ENCODE results near the gene FAM227B. TPM values are rescaled to one million over a fixed set of nuclear protein-coding genes. Genes with fewer than 3 reads are reported as not detected.

The FAM227B gene
- total and polyA plus RNA-seq, 2 of the 13 experiments (the other 11 are each of a cell fraction or from before 2014, with no cell fraction given) = 1.9 to 2.6 TPM

- CTCF ChIA-PET (ENCODE audit: low intra/inter-chr PET ratio, low total read pairs) = no interaction called here
- Histone ChIP-seq H3K36me3 (replicated peaks in 1 of 2; ENCODE audit: control insufficient read depth in 1 of 2, insufficient read depth in 2 of 2, low read length in 2 of 2) (no peaks in the 10 kb centered on the region), H2AFZ (ENCODE audit: low read length) (no peak overlapping the region), H3K27ac (ENCODE audit: extremely low read length, insufficient read depth, low read length) (no peak overlapping the region), H4K20me1 (ENCODE audit: insufficient read depth, low read length) (no peaks in the 10 kb centered on the region), H3K4me1 (ENCODE audit: insufficient read depth, low read length) (no peaks in the 10 kb centered on the region), H3K4me2 (ENCODE audit: low read depth, low read length) (no peak overlapping the region), H3K79me2 (ENCODE audit: insufficient read depth, low read length) (no peaks in the 10 kb centered on the region), H3K4me3 (replicated peaks in 1 of 3; ENCODE audit: insufficient read depth in 1 of 3, low read depth in 2 of 3, low read length in 3 of 3) (no peak overlapping the region), H3K9me3 (ENCODE audit: low read length) (no peaks in the 10 kb centered on the region), H3K27me3 (ENCODE audit: control insufficient read depth in 1 of 2, insufficient read depth in 2 of 2, low read length in 2 of 2) (no peaks in the 10 kb centered on the region), H3K9ac (ENCODE audit: insufficient read depth, low read depth, low read length) (no peak overlapping the region)
- POLR2A ChIA-PET = no interaction called here
- ATAC-seq (no peak), DNase-seq (ENCODE audit: low spot score) (no peak), FAIRE-seq (no peak)
- BruUV-seq (replicated peaks) = no TSS peak
- TF ChIP-seq PITX1 (CRISPR knock-in tag; IDR thresholded peaks at IDR 0.05) (no peak), ZBTB46 (CRISPR knock-in tag; IDR thresholded peaks at IDR 0.05; ENCODE audit: borderline replicate concordance) (no peak), SIN3B (IDR thresholded peaks at IDR 0.05; ENCODE audit: low read length) (no peak), MEIS1 (CRISPR knock-in tag; IDR thresholded peaks at IDR 0.05; ENCODE audit: borderline replicate concordance) (no peak), U2AF1 (optimal IDR thresholded peaks at IDR 0.05; ENCODE audit: low read depth, low read length) (no peak), PBX2 (CRISPR knock-in tag; IDR thresholded peaks at IDR 0.05) (no peak), AGO1 (IDR thresholded peaks at IDR 0.05; ENCODE audit: low read depth, low read length, poor library complexity, severe bottlenecking) (no peak), PRMT3 (CRISPR knock-in tag; IDR thresholded peaks at IDR 0.05; ENCODE audit: borderline replicate concordance, low read depth) (no peak), RBAK (CRISPR knock-in tag; IDR thresholded peaks at IDR 0.05) (no peak), ATAD3A (CRISPR knock-in tag; IDR thresholded peaks at IDR 0.05) (no peak), ZNF484 (CRISPR knock-in tag; IDR thresholded peaks at IDR 0.05; ENCODE audit: borderline replicate concordance, low read depth) (no peak), RBM22 (optimal IDR thresholded peaks at IDR 0.05; ENCODE audit: low read length) (no peak), MXD3 (CRISPR knock-in tag; IDR thresholded peaks at IDR 0.05) (no peak)
- in situ Hi-C loops (cut with HindIII; ENCODE audit: extremely low pct_ligation_motif_present, low pct_unique_long_range_greater_than_20kb) (no loop called here), intact Hi-C loops (cut with micrococcal nuclease; ENCODE audit: unreplicated experiment) (no loop called here)
- 29% methylated on average over 6 of the region's 6 CpGs for WGBS (ENCODE audit: low lambda C conversion rate)
Observed at GRCh38 chr15:49438962-49439631, 181.5 kb downstream of the FAM227B start.

All from HepG2 (cell line).